Epithelial cell of esophagus (primary cell): Measurements from ENCODE around the gene LMO3.
A peak's percentile ranks its signal among the peaks of the same experiment; 100 is the strongest.

ENCODE experiments used
- DNase-seq: peaks from one replicate; pipeline ENCODE4 v3.0.0; 2010; ENCODE audit warnings: low read depth
- H3K4me3 ChIP-seq: 2 replicates; pipeline ENCODE4 v1.5.1; 2011; ENCODE audit warnings: mild to moderate bottlenecking, low read length, control low read depth
- CTCF ChIP-seq: IDR thresholded peaks from 2 replicates; pipeline ENCODE4 v1.5.1; 2011; ENCODE audit warnings: low read depth, mild to moderate bottlenecking, low read length, control low read depth, inconsistent platforms; ENCODE audit not compliant: insufficient read depth; ENCODE audit errors: missing control alignments

LMO3 gene

GRCh38 chr12:16563504-16563903, 42.5 kb downstream of the LMO3 start:
- no peak overlapping the region for H3K4me3 ChIP-seq
- no peak for DNase-seq
- TF ChIP-seq CTCF = no peak

GRCh38 chr12:16562921-16563320, 43.0 kb downstream of the LMO3 start:
- no peak for TF ChIP-seq CTCF
- H3K4me3 ChIP-seq = no peak overlapping the region

GRCh38 chr12:16562435-16562834, 43.5 kb downstream of the LMO3 start:
- no peak for TF ChIP-seq CTCF
- no peak for DNase-seq
- no peak overlapping the region for H3K4me3 ChIP-seq

More at GRCh38 chr12:16562921-16563320, 43.0 kb downstream of the LMO3 start:
- DNase-seq = no peak

- no peak for TF ChIP-seq CTCF
- no peak overlapping the region for H3K4me3 ChIP-seq
- no peak for DNase-seq
These were observed 45.7 kb downstream of the LMO3 start for GRCh38 chr12:16560273-16560672.

GRCh38 chr12:16555630-16556029, 50.3 kb downstream of the LMO3 start:
- TF ChIP-seq CTCF = no peak
- H3K4me3 ChIP-seq = no peak overlapping the region
- peak; percentile 82 for DNase-seq

- no peak overlapping the region for H3K4me3 ChIP-seq
- no peak for TF ChIP-seq CTCF
- peak; percentile 57 for DNase-seq
These were observed 52.5 kb downstream of the LMO3 start for GRCh38 chr12:16553457-16553856.

- no peak overlapping the region for H3K4me3 ChIP-seq
- TF ChIP-seq CTCF = no peak
- no peak for DNase-seq
These were observed 53.7 kb downstream of the LMO3 start for GRCh38 chr12:16552301-16552700.
